Epithelial cell of esophagus (primary cell): ENCODE measurements around the gene SMAD4.
A peak's percentile ranks its signal among the peaks of the same experiment; 100 is the strongest.

Experiments used
- DNase-seq: peaks from one replicate; pipeline ENCODE4 v3.0.0; 2010; ENCODE audit warnings: low read depth
- H3K4me3 ChIP-seq: 2 replicates; pipeline ENCODE4 v1.5.1; 2011; ENCODE audit warnings: mild to moderate bottlenecking, low read length, control low read depth
- TF ChIP-seq, protein P1 (sequence below): IDR thresholded peaks from 2 replicates; pipeline ENCODE4 v1.5.1; 2011; ENCODE audit warnings: low read depth, mild to moderate bottlenecking, low read length, control low read depth, inconsistent platforms; ENCODE audit not compliant: insufficient read depth; ENCODE audit errors: missing control alignments

SMAD4 gene

DNA sequence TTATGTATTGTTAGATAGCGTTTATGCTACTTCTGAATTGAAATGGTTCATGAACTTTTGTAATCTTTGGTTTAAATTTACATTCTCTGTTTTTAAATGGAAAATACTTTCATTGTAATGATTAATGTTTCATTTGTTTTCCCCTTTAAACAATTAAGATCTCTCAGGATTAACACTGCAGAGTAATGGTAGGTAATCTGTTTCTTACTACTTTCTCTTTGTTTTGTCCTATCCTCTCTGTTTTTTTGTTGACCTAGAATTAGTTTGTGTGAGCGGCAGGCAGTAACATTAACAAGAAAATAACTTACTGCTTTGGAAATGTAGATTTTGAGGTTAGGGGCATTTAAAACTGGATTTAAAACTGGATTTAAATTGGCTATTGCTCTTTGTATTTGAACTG is 19.1 kb downstream of the SMAD4 start:
- H3K4me3 ChIP-seq, result no peak overlapping the region
- TF ChIP-seq, protein P1, sequence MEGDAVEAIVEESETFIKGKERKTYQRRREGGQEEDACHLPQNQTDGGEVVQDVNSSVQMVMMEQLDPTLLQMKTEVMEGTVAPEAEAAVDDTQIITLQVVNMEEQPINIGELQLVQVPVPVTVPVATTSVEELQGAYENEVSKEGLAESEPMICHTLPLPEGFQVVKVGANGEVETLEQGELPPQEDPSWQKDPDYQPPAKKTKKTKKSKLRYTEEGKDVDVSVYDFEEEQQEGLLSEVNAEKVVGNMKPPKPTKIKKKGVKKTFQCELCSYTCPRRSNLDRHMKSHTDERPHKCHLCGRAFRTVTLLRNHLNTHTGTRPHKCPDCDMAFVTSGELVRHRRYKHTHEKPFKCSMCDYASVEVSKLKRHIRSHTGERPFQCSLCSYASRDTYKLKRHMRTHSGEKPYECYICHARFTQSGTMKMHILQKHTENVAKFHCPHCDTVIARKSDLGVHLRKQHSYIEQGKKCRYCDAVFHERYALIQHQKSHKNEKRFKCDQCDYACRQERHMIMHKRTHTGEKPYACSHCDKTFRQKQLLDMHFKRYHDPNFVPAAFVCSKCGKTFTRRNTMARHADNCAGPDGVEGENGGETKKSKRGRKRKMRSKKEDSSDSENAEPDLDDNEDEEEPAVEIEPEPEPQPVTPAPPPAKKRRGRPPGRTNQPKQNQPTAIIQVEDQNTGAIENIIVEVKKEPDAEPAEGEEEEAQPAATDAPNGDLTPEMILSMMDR, result no peak
- no peak for DNase-seq

DNA sequence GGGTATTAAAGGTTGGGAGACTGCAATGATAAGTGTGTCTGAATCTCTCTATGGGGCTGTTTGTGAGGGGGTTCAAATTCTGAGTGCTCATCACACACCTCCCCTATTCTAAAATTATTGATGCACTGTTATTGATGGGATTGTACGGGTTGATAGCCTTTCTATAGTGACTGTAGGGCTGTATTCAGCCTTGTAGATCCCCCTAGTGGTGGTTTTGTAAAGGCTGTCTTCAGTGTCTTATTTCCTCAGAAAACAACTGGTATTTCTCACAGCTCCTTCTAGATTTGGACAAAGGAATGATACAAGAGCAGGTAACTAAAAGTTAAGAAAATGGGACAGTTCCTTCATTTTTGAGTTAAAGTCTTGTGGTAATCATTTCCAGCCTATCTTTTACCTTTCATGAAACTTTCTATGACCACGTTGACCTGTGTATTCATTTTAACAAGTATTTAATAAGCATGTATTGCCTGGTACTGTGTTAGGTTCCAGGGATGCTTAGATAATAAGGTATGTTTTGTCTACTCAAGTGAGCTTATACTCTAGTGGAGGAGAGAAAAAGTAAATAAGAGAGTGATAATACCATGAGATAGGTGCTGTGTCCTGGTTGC is 21.2 kb downstream of the SMAD4 start:
- TF ChIP-seq, protein P1, result peak; percentile 88
- DNase-seq, result peak; percentile 64
- no peak overlapping the region for H3K4me3 ChIP-seq

DNA sequence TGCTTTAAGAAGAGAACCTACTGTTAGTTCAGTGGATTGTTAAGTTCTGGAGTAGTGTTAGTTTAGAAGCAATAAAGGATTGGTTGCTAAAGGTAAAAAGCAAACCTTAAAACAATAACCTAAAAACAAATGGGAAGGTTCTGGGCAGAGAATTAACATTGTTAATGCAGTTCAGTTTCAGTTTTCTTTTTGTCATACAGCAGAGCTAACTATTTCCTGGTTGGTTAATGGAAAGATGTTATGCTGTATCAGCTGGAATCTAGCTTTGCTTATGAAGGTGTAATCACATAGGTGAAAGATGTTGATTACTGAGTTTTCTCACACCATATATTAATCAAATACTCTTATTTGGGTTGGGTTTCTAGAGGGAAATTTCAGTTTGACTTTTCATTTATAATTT is 23.8 kb downstream of the SMAD4 start:
- TF ChIP-seq, protein P1, result no peak
- DNase-seq, result no peak

DNA sequence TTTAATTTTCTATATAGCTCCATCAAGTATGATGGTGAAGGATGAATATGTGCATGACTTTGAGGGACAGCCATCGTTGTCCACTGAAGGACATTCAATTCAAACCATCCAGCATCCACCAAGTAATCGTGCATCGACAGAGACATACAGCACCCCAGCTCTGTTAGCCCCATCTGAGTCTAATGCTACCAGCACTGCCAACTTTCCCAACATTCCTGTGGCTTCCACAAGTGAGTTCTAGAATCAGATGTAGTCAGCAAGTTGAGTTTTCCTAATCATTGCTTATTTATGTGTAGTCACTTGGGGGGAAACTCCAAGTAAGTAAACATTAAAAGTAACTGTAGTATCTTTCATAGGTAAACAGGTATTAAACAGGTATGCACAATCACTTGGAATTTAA is 24.8 kb downstream of the SMAD4 start:
- no peak overlapping the region for H3K4me3 ChIP-seq
- DNase-seq, result no peak
- TF ChIP-seq, protein P1, result no peak

More for the DNA sequence above, 23.8 kb downstream of the SMAD4 start:
- H3K4me3 ChIP-seq, result no peak overlapping the region

DNA sequence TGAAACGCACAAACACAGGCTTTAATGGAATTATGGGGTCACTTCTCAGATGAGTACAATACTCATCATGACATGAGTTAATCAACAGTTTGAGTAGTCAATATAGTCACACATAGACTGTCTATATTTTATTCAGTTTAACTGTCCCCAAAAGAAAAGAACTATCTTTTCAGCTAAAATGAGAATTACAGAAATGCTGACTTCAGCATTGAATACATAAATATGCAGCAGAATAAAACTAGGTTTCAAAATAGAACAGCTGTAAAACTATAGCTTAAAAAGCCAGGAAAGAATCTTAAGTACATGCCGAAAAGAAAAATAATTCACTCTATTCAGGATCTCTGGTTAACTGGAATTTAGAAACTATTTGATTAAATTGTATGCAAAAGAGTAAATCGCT is 30.0 kb downstream of the SMAD4 start:
- DNase-seq, result no peak
- H3K4me3 ChIP-seq, result no peak overlapping the region
- TF ChIP-seq, protein P1, result no peak

DNA sequence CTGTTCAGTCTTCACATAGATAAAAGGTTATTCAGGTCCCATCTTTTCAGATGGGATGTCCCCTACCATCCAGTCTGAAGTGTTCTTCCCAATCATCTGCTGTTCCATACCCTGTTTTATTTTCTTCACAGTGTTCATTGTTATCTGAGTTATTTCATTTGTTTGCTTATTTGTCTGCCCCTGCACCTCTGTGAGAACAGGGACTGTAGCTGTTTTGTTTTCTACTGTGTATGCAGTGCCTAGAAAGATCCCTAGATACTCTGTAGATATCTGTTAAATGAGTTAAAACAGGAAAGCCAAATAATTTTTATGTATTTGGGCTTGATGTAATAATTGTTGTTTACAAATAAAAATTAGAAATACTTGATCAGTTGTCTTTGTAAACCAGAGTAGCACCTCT is 34.2 kb downstream of the SMAD4 start:
- DNase-seq, result no peak
- no peak overlapping the region for H3K4me3 ChIP-seq
- TF ChIP-seq, protein P1, result no peak

DNA sequence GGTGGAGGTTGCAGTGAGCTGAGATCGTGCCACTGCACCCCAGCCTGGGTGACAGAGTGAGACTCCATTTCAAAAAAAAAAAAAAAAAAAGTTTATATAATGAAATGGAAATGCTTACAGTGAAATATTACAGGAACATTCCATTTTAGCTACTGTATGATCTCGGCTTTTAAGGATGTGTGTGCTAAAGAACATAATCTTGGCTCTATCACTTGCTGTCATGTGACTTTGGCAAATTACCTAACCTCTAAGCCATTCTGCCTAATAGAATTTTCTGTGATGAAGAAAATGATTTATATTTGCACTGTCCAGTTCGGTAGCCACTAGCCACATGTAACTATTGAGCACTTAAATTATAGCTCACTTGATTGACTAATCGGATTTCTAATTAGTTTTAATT is 36.3 kb downstream of the SMAD4 start:
- TF ChIP-seq, protein P1, result no peak
- no peak overlapping the region for H3K4me3 ChIP-seq
- DNase-seq, result no peak
